GM19467 (cell line): ENCODE measurements around the gene PHYHD1.

Experiments used
- ATAC-seq: cut with Tn5 transposase; IDR thresholded peaks from one replicate; pipeline ENCODE4 v1.9.1; 2021; ENCODE audit warnings: mild to moderate bottlenecking, moderate library complexity; ENCODE audit not compliant: unreplicated experiment

Gene PHYHD1

GRCh38 chr9:128899566-128900322 lies 21.0 kb upstream of the PHYHD1 start:
- ATAC-seq: no peak

- no peak for ATAC-seq
These were observed 19.4 kb upstream of the PHYHD1 start for GRCh38 chr9:128901379-128901778.

- ATAC-seq: no peak
These were observed 19.0 kb upstream of the PHYHD1 start for GRCh38 chr9:128901822-128902221.

GRCh38 chr9:128902351-128903078 lies 18.3 kb upstream of the PHYHD1 start:
- peak; percentile 85 for ATAC-seq

GRCh38 chr9:128903079-128903461 lies 17.7 kb upstream of the PHYHD1 start:
- no peak for ATAC-seq

GRCh38 chr9:128903871-128904620 lies 16.7 kb upstream of the PHYHD1 start:
- no peak for ATAC-seq

GRCh38 chr9:128905964-128906363 lies 14.8 kb upstream of the PHYHD1 start:
- no peak for ATAC-seq

- no peak for ATAC-seq
These were observed 14.0 kb upstream of the PHYHD1 start for GRCh38 chr9:128906741-128907140.

- ATAC-seq: no peak
These were observed 12.4 kb upstream of the PHYHD1 start for GRCh38 chr9:128908372-128908771.

- no peak for ATAC-seq
These were observed 10.9 kb upstream of the PHYHD1 start for GRCh38 chr9:128909859-128910258.

- ATAC-seq: no peak
These were observed 9.9 kb upstream of the PHYHD1 start for GRCh38 chr9:128910906-128911305.

- ATAC-seq: no peak
These were observed 9.2 kb upstream of the PHYHD1 start for GRCh38 chr9:128911529-128912035.

GRCh38 chr9:128912270-128912853 lies 8.4 kb upstream of the PHYHD1 start:
- no peak for ATAC-seq

GRCh38 chr9:128913048-128913900 lies 7.5 kb upstream of the PHYHD1 start:
- no peak for ATAC-seq

GRCh38 chr9:128913995-128914772 lies 6.6 kb upstream of the PHYHD1 start:
- ATAC-seq: no peak

- no peak for ATAC-seq
These were observed 4.6 kb upstream of the PHYHD1 start for GRCh38 chr9:128916204-128916603.

- no peak for ATAC-seq
These were observed 4.0 kb upstream of the PHYHD1 start for GRCh38 chr9:128916745-128917144.

GRCh38 chr9:128917151-128917849 lies 3.5 kb upstream of the PHYHD1 start:
- ATAC-seq: no peak

GRCh38 chr9:128918921-128919320 lies 1.9 kb upstream of the PHYHD1 start:
- no peak for ATAC-seq
